HG03139 (cell line): ENCODE results near the gene NFIA.
"Not testable (repeated sequence)": the region's sequence is repeated elsewhere in the genome, so short reads cannot be mapped to it uniquely, and the experiment has no call there.

Experiments
- ATAC-seq: cut with Tn5 transposase; IDR thresholded peaks from one replicate; pipeline ENCODE4 v1.9.1; 2021; ENCODE audit not compliant: unreplicated experiment

Gene NFIA

GRCh38 chr1:61124696-61125095 is 42.3 kb downstream of the NFIA start:
- no peak for ATAC-seq

- no peak for ATAC-seq
Observed at GRCh38 chr1:61125263-61125662, 42.9 kb downstream of the NFIA start.

- no peak for ATAC-seq
Observed at GRCh38 chr1:61125895-61126294, 43.5 kb downstream of the NFIA start.

- not testable (repeated sequence) for ATAC-seq
Observed at GRCh38 chr1:61126843-61127242, 44.5 kb downstream of the NFIA start.

- no peak for ATAC-seq
Observed at GRCh38 chr1:61130338-61131000, 48.1 kb downstream of the NFIA start.

- no peak for ATAC-seq
Observed at GRCh38 chr1:61131248-61131647, 48.9 kb downstream of the NFIA start.

- no peak for ATAC-seq
Observed at GRCh38 chr1:61131716-61132115, 49.4 kb downstream of the NFIA start.

- no peak for ATAC-seq
Observed at GRCh38 chr1:61132176-61132638, 49.8 kb downstream of the NFIA start.

GRCh38 chr1:61132645-61133334 is 50.4 kb downstream of the NFIA start:
- ATAC-seq, result no peak

- ATAC-seq, result no peak
Observed at GRCh38 chr1:61133335-61134019, 51.1 kb downstream of the NFIA start.

GRCh38 chr1:61135291-61135690 is 52.9 kb downstream of the NFIA start:
- no peak for ATAC-seq

- no peak for ATAC-seq
Observed at GRCh38 chr1:61138305-61138704, 55.9 kb downstream of the NFIA start.

GRCh38 chr1:61138921-61139774 is 56.8 kb downstream of the NFIA start:
- no peak for ATAC-seq

- ATAC-seq, result no peak
Observed at GRCh38 chr1:61139775-61140549, 57.6 kb downstream of the NFIA start.

- no peak for ATAC-seq
Observed at GRCh38 chr1:61140778-61141177, 58.4 kb downstream of the NFIA start.

- ATAC-seq, result no peak
Observed at GRCh38 chr1:61141288-61142042, 59.1 kb downstream of the NFIA start.

GRCh38 chr1:61142043-61142440 is 59.7 kb downstream of the NFIA start:
- ATAC-seq, result no peak

- no peak for ATAC-seq
Observed at GRCh38 chr1:61142726-61143500, 60.6 kb downstream of the NFIA start.
